ENCODE data around the gene HBQ1. TPM values are rescaled to one million over a fixed set of nuclear protein-coding genes. Genes with fewer than 3 reads are reported as not detected.

HBQ1 gene
- total RNA-seq, 1 experiment from 2014 or later, result not detected

DNA sequence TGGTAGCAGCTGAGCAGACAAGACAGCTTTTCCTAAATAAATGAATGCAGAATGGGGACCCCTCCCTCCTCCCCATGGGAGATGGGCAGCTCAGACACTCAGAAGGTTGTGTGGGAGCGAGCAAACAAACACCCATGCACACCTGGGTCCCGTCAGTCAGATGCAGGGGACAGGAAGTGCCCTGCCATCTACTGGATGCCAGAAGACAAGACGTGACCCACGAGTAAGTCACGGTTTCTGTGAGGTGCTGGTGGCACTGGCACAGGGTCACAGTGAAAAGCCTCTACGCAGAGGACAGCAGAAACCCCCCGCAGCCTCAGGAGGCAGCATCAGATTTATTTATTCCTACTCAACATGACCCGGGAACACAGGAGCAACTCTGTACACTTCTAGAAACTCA is 8.4 kb downstream of the HBQ1 start:
- no peaks in the 10 kb centered on the region for H4K20me1 ChIP-seq (ENCODE audit: insufficient read depth)
- no peak overlapping the region for H2AFZ ChIP-seq (ENCODE audit: low read depth, low read length, poor library complexity, severe bottlenecking)
- TSS peak; percentile 31 for BruUV-seq (replicated peaks)
- H3K9ac ChIP-seq (ENCODE audit: low read length), result no peak overlapping the region
- H3K4me1 ChIP-seq (ENCODE audit: control insufficient read depth in 1 of 2, insufficient read depth in 2 of 2, low read length in 2 of 2), result no peaks in the 10 kb centered on the region
- TF ChIP-seq, protein P1, sequence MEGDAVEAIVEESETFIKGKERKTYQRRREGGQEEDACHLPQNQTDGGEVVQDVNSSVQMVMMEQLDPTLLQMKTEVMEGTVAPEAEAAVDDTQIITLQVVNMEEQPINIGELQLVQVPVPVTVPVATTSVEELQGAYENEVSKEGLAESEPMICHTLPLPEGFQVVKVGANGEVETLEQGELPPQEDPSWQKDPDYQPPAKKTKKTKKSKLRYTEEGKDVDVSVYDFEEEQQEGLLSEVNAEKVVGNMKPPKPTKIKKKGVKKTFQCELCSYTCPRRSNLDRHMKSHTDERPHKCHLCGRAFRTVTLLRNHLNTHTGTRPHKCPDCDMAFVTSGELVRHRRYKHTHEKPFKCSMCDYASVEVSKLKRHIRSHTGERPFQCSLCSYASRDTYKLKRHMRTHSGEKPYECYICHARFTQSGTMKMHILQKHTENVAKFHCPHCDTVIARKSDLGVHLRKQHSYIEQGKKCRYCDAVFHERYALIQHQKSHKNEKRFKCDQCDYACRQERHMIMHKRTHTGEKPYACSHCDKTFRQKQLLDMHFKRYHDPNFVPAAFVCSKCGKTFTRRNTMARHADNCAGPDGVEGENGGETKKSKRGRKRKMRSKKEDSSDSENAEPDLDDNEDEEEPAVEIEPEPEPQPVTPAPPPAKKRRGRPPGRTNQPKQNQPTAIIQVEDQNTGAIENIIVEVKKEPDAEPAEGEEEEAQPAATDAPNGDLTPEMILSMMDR (IDR thresholded peaks at IDR 0.05 in 2 of 3, conservative IDR thresholded peaks at IDR 0.05 in 1 of 3; ENCODE audit: borderline replicate concordance in 1 of 3, insufficient read depth in 1 of 3, low read depth in 2 of 3, low read length in 2 of 3), result peak in 2 of 3 experiments; percentile 23 to 34; a peak in 2 of 6 replicates
- no peak for TF ChIP-seq CBX3 (IDR thresholded peaks at IDR 0.05; ENCODE audit: low read depth)
- RAD21 ChIA-PET (ENCODE audit: low non-redundant PET in 1 of 2, low total read pairs in 2 of 2, uncharacterized antibody in 2 of 2, unreplicated experiment in 2 of 2), result no interaction called here
- no peaks in the 10 kb centered on the region for H3K9me3 ChIP-seq (ENCODE audit: control insufficient read depth in 1 of 2, insufficient read depth in 1 of 2, low read depth in 1 of 2, low read length in 2 of 2)
- intact Hi-C loops (cut with micrococcal nuclease), result no loop called here
- peak; percentile 62; the same call in 1 of the 2 replicates for ATAC-seq
- DNase-seq (ENCODE audit: low read depth, low spot score), result no peak
- H3K4me3 ChIP-seq (replicated peaks in 1 of 2; ENCODE audit: low read depth in 1 of 2, low read length in 2 of 2), result no peak overlapping the region
- no peaks in the 10 kb centered on the region for H3K27me3 ChIP-seq (ENCODE audit: insufficient read depth, low read length)
- no peaks in the 10 kb centered on the region for H3K79me2 ChIP-seq (ENCODE audit: insufficient read depth, low read length)
- H3K9me2 ChIP-seq (ENCODE audit: insufficient read depth), result no peaks in the 10 kb centered on the region
- H3K36me3 ChIP-seq (ENCODE audit: control insufficient read depth in 1 of 2, insufficient read depth in 2 of 2, low read length in 2 of 2), result peaks cover 0 to 7% of the 10 kb centered on the region in 2 experiments
- no peak overlapping the region for H3K4me2 ChIP-seq (ENCODE audit: low read length)
- no peak overlapping the region for H3K27ac ChIP-seq (ENCODE audit: low read depth, low read length)
- POLR2A ChIA-PET, result no interaction called here
- CTCF ChIA-PET, result interaction anchor here (0.7 kb wide), 1 partner anchor 115 kb away, joined by 5 read pairs; no protein-coding TSS in a partner anchor

DNA sequence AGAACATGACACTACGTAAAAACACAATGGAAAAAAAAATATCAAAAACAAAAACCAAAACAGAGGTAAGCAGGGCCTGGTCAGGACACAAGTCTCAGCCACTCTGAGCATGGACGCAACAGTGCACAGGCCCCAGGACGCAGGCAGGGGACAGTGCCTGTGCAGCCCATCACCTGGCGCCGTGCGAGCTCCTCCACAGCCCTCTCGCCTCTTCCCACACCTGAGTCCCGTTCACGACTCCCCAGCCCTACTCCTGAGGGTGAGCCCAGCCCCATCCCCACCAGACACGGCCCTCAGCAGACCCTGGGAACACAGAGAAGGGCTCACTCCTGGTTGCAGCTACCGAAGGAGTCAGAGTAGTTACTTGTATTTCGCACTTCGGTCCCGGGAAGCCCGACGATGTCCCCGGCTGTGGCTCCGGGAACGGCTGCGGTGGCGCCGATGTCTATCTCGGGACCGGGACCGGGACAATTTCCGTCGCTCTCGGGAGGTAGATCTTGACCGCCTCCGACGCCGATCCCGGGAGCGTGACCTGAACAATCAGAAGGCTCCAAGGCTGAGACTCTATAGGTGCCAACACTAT is 9.4 kb downstream of the HBQ1 start:
- ChIA-PET POLR2A (no interaction called here), RAD21 (ENCODE audit: low non-redundant PET in 1 of 2, low total read pairs in 2 of 2, uncharacterized antibody in 2 of 2, unreplicated experiment in 2 of 2) (no interaction called here), CTCF (no interaction called here)
- ATAC-seq (no peak), DNase-seq (ENCODE audit: low read depth, low spot score) (no peak)
- BruUV-seq (replicated peaks), result no TSS peak
- Histone ChIP-seq H3K27me3 (ENCODE audit: insufficient read depth, low read length) (no peaks in the 10 kb centered on the region), H4K20me1 (ENCODE audit: insufficient read depth) (no peaks in the 10 kb centered on the region), H3K36me3 (ENCODE audit: control insufficient read depth in 1 of 2, insufficient read depth in 2 of 2, low read length in 2 of 2) (peaks cover 0 to 7% of the 10 kb centered on the region in 2 experiments), H2AFZ (ENCODE audit: low read depth, low read length, poor library complexity, severe bottlenecking) (no peak overlapping the region), H3K4me1 (ENCODE audit: control insufficient read depth in 1 of 2, insufficient read depth in 2 of 2, low read length in 2 of 2) (no peaks in the 10 kb centered on the region), H3K9ac (ENCODE audit: low read length) (no peak overlapping the region), H3K79me2 (ENCODE audit: insufficient read depth, low read length) (no peaks in the 10 kb centered on the region), H3K4me2 (ENCODE audit: low read length) (no peak overlapping the region), H3K4me3 (replicated peaks in 1 of 2; ENCODE audit: low read depth in 1 of 2, low read length in 2 of 2) (no peak overlapping the region), H3K9me2 (ENCODE audit: insufficient read depth) (no peaks in the 10 kb centered on the region), H3K9me3 (ENCODE audit: control insufficient read depth in 1 of 2, insufficient read depth in 1 of 2, low read depth in 1 of 2, low read length in 2 of 2) (no peaks in the 10 kb centered on the region), H3K27ac (ENCODE audit: low read depth, low read length) (no peak overlapping the region)
- intact Hi-C loops (cut with micrococcal nuclease), result no loop called here
- TF ChIP-seq SP1 (IDR thresholded peaks at IDR 0.05; ENCODE audit: low read depth) (no peak), SIN3A (IDR thresholded peaks at IDR 0.05; ENCODE audit: low read depth) (no peak), ELF1 (IDR thresholded peaks at IDR 0.05; ENCODE audit: borderline replicate concordance, low read depth) (no peak), CEBPB (IDR thresholded peaks at IDR 0.05; ENCODE audit: low read depth) (no peak), TCF7L2 (IDR thresholded peaks at IDR 0.05; ENCODE audit: borderline replicate concordance, extremely low read depth, insufficient read depth, insufficient read length) (no peak), POLR2AphosphoS5 (IDR thresholded peaks at IDR 0.05; ENCODE audit: low read depth, low read length) (no peak), CBX3 (IDR thresholded peaks at IDR 0.05; ENCODE audit: low read depth) (no peak), POLR2A (IDR thresholded peaks at IDR 0.05; ENCODE audit: borderline replicate concordance, extremely low read depth, insufficient read depth, insufficient read length) (no peak), EZH2phosphoT487 (IDR thresholded peaks at IDR 0.05; ENCODE audit: borderline replicate concordance) (no peak), YY1 (IDR thresholded peaks at IDR 0.05; ENCODE audit: extremely low read depth, insufficient replicate concordance, low read depth, low read length) (no peak), JUND (IDR thresholded peaks at IDR 0.05) (no peak), ZNF274 (IDR thresholded peaks at IDR 0.05; ENCODE audit: low read depth, low read length) (no peak), EGR1 (IDR thresholded peaks at IDR 0.05; ENCODE audit: low read depth) (no peak)
- TF ChIP-seq, protein P2, sequence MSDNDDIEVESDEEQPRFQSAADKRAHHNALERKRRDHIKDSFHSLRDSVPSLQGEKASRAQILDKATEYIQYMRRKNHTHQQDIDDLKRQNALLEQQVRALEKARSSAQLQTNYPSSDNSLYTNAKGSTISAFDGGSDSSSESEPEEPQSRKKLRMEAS (IDR thresholded peaks at IDR 0.05), result no peak
- TF ChIP-seq, protein P3, sequence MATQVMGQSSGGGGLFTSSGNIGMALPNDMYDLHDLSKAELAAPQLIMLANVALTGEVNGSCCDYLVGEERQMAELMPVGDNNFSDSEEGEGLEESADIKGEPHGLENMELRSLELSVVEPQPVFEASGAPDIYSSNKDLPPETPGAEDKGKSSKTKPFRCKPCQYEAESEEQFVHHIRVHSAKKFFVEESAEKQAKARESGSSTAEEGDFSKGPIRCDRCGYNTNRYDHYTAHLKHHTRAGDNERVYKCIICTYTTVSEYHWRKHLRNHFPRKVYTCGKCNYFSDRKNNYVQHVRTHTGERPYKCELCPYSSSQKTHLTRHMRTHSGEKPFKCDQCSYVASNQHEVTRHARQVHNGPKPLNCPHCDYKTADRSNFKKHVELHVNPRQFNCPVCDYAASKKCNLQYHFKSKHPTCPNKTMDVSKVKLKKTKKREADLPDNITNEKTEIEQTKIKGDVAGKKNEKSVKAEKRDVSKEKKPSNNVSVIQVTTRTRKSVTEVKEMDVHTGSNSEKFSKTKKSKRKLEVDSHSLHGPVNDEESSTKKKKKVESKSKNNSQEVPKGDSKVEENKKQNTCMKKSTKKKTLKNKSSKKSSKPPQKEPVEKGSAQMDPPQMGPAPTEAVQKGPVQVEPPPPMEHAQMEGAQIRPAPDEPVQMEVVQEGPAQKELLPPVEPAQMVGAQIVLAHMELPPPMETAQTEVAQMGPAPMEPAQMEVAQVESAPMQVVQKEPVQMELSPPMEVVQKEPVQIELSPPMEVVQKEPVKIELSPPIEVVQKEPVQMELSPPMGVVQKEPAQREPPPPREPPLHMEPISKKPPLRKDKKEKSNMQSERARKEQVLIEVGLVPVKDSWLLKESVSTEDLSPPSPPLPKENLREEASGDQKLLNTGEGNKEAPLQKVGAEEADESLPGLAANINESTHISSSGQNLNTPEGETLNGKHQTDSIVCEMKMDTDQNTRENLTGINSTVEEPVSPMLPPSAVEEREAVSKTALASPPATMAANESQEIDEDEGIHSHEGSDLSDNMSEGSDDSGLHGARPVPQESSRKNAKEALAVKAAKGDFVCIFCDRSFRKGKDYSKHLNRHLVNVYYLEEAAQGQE (IDR thresholded peaks at IDR 0.05; ENCODE audit: low read depth), result no peak

All from HCT116 (cell line).